CD4-positive, alpha-beta T cell (primary cell): ENCODE data around the gene GSE1. TPM values are rescaled to one million over a fixed set of nuclear protein-coding genes. Genes with fewer than 3 reads are reported as not detected.

ENCODE experiments used
- ATAC-seq: fragments of 200-7000 bp; cut with Tn5 transposase; one replicate; pipeline ENCODE4 v1.10.0; 2022; ENCODE audit warnings: mild to moderate bottlenecking; ENCODE audit not compliant: poor library complexity
- CTCF ChIA-PET: fragments of 350-600 bp; sonication (Branson Sonifier 250); formaldehyde crosslinking; loops from one replicate; lab custom pipeline; 2021; ENCODE audit warnings: antibody characterized with exemption, inconsistent platforms; lab: Charles Lee
- POLR2A ChIA-PET: fragments of 350-600 bp; sonication (Branson Sonifier 250); formaldehyde crosslinking; loops from one replicate; lab custom pipeline; 2021; ENCODE audit warnings: antibody characterized with exemption, inconsistent platforms; lab: Charles Lee
- DNase-seq, 14 experiments: peaks; one replicate each; pipeline ENCODE4 v3.0.0-alpha.2; 2013 to 2020; ENCODE audit warnings: mixed read lengths in 2 of 14
- H3K27ac ChIP-seq, 2 donors: one replicate each; pipeline versions ENCODE4 v1.5.1 to v1.7.0; 2013; ENCODE audit warnings: low read length in 2 of 2, low read depth in 1 of 2, mild to moderate bottlenecking in 1 of 2
- H3K27me3 ChIP-seq, 2 experiments: 1 replicate in 1 of 2; 2 replicates in 1 of 2; pipeline versions ENCODE4 v1.6.1 to v1.7.0; 2013; ENCODE audit warnings: low read length in 2 of 2, control low read depth in 1 of 2, mild to moderate bottlenecking in 1 of 2, moderate library complexity in 1 of 2; ENCODE audit not compliant: insufficient read depth in 2 of 2, control insufficient read depth in 1 of 2
- H3K36me3 ChIP-seq: one replicate; pipeline ENCODE4 v1.6.1; 2013; ENCODE audit warnings: low read length, control low read depth; ENCODE audit not compliant: insufficient read depth
- H3K4me1 ChIP-seq: one replicate; pipeline ENCODE4 v1.6.1; 2013; ENCODE audit warnings: low read length, control low read depth; ENCODE audit not compliant: insufficient read depth
- H3K4me3 ChIP-seq: one replicate; pipeline ENCODE4 v1.5.1; 2013; ENCODE audit warnings: mild to moderate bottlenecking, low read length, moderate library complexity
- H3K9me3 ChIP-seq, 2 experiments: 1 replicate in 1 of 2; 2 replicates in 1 of 2; pipeline versions ENCODE4 v1.6.1 to v1.7.0; 2013; ENCODE audit warnings: low read length in 2 of 2, mild to moderate bottlenecking in 2 of 2, control low read depth in 1 of 2, moderate library complexity in 1 of 2; ENCODE audit not compliant: control insufficient read depth in 1 of 2, insufficient read depth in 1 of 2
- H3K27ac Mint-ChIP-seq: one replicate; pipeline ENCODE4 v1.8.0; 2020; ENCODE audit warnings: mixed read lengths
- H3K27me3 Mint-ChIP-seq: one replicate; pipeline ENCODE4 v1.8.0; 2021; ENCODE audit warnings: mixed read lengths
- H3K36me3 Mint-ChIP-seq: one replicate; pipeline ENCODE4 v1.8.0; 2021; ENCODE audit warnings: low read depth, mixed read lengths
- H3K4me1 Mint-ChIP-seq: one replicate; pipeline ENCODE4 v1.8.0; 2021; ENCODE audit warnings: low read depth, mixed read lengths
- H3K4me3 Mint-ChIP-seq: one replicate; pipeline ENCODE4 v1.8.0; 2020; ENCODE audit warnings: mild to moderate bottlenecking, mixed read lengths
- H3K9me3 Mint-ChIP-seq: one replicate; pipeline ENCODE4 v1.8.0; 2020; ENCODE audit warnings: mixed read lengths
- CTCF ChIP-seq: fragments of 200-600 bp; IDR thresholded peaks from one replicate; pipeline ENCODE4 v1.8.0; 2022; ENCODE audit warnings: antibody characterized with exemption, mild to moderate bottlenecking
- intact Hi-C, 2 experiments: fragments of 100-400 bp; cut with DNase I in 1 of 2; cut with micrococcal nuclease in 1 of 2; formaldehyde crosslinking; loops; one replicate each; pipeline versions ENCODE4 v1.15.1 to v1.9.0; 2023 to 2025; cut with DNase I, micrococcal nuclease
- total RNA-seq, 174 experiments: library from RNA in 2 of 174; stranded (reverse) in 2 of 174; gene quantifications; one replicate each; pipeline ENCODE4 v1.2.3 and lab custom pipeline; 2021 to 2026

GSE1 gene
- total RNA-seq, 2 experiments from 2014 or later, result 11.7 to 13.7 TPM

GRCh38 chr16:85629326-85629725 is 16.2 kb downstream of the GSE1 start:
- Histone ChIP-seq H3K4me3 (no peak overlapping the region), H3K4me1 (peaks cover 28% of the 10 kb centered on the region), H3K36me3 (peaks cover 3% of the 10 kb centered on the region), H3K9me3 (peaks cover 8 to 20% of the 10 kb centered on the region in 2 experiments), H3K27ac (no peak overlapping the region), H3K27me3 (no peaks in the 10 kb centered on the region)
- intact Hi-C loops, result no loop called here
- no peak for ATAC-seq
- TF ChIP-seq CTCF, result no peak
- CTCF ChIA-PET, result interaction anchor here (2.4 kb wide), 1 partner anchor 13 kb away, joined by 9 read pairs; no protein-coding TSS in a partner anchor
- Mint-ChIP-seq H3K27ac (no peak overlapping the region), H3K9me3 (no peaks in the 10 kb centered on the region), H3K4me3 (no peak overlapping the region), H3K4me1 (peaks cover 12% of the 10 kb centered on the region), H3K27me3 (no peaks in the 10 kb centered on the region), H3K36me3 (no peaks in the 10 kb centered on the region)
- POLR2A ChIA-PET, result no interaction called here
- DNase-seq, result no peak

GRCh38 chr16:85629853-85630252 is 16.7 kb downstream of the GSE1 start:
- ChIA-PET POLR2A (no interaction called here), CTCF (interaction anchor here (2.4 kb wide), 1 partner anchor 14 kb away, joined by 9 read pairs; no protein-coding TSS in a partner anchor)
- Mint-ChIP-seq H3K4me3 (no peak overlapping the region), H3K4me1 (peaks cover 12% of the 10 kb centered on the region), H3K27me3 (no peaks in the 10 kb centered on the region), H3K36me3 (no peaks in the 10 kb centered on the region), H3K27ac (no peak overlapping the region), H3K9me3 (no peaks in the 10 kb centered on the region)
- Histone ChIP-seq H3K36me3 (peaks cover 3% of the 10 kb centered on the region), H3K27me3 (no peaks in the 10 kb centered on the region), H3K4me3 (no peak overlapping the region), H3K27ac (no peak overlapping the region), H3K4me1 (peaks cover 28% of the 10 kb centered on the region), H3K9me3 (peaks cover 8 to 20% of the 10 kb centered on the region in 2 experiments)
- no peak for TF ChIP-seq CTCF
- ATAC-seq (no peak), DNase-seq (no peak)
- intact Hi-C loops, result no loop called here

GRCh38 chr16:85631230-85631629 is 18.1 kb downstream of the GSE1 start:
- POLR2A ChIA-PET, result no interaction called here
- Mint-ChIP-seq H3K9me3 (no peaks in the 10 kb centered on the region), H3K4me1 (peaks cover 12% of the 10 kb centered on the region), H3K27me3 (no peaks in the 10 kb centered on the region), H3K27ac (no peak overlapping the region), H3K4me3 (no peak overlapping the region), H3K36me3 (no peaks in the 10 kb centered on the region)
- ATAC-seq (no peak), DNase-seq (no peak)
- CTCF ChIA-PET, result interaction anchor here (2.4 kb wide), 1 partner anchor 15 kb away, joined by 9 read pairs; no protein-coding TSS in a partner anchor
- Histone ChIP-seq H3K4me3 (no peak overlapping the region), H3K27me3 (no peaks in the 10 kb centered on the region), H3K9me3 (peaks cover 8 to 20% of the 10 kb centered on the region in 2 experiments), H3K27ac (no peak overlapping the region), H3K36me3 (peaks cover 6% of the 10 kb centered on the region), H3K4me1 (peaks cover 23% of the 10 kb centered on the region)
- intact Hi-C loops, result no loop called here
- TF ChIP-seq CTCF, result no peak
